ENCODE data around the gene KIAA1328.
A peak's percentile ranks its signal among the peaks of the same experiment; 100 is the strongest.

KIAA1328 gene

DNA sequence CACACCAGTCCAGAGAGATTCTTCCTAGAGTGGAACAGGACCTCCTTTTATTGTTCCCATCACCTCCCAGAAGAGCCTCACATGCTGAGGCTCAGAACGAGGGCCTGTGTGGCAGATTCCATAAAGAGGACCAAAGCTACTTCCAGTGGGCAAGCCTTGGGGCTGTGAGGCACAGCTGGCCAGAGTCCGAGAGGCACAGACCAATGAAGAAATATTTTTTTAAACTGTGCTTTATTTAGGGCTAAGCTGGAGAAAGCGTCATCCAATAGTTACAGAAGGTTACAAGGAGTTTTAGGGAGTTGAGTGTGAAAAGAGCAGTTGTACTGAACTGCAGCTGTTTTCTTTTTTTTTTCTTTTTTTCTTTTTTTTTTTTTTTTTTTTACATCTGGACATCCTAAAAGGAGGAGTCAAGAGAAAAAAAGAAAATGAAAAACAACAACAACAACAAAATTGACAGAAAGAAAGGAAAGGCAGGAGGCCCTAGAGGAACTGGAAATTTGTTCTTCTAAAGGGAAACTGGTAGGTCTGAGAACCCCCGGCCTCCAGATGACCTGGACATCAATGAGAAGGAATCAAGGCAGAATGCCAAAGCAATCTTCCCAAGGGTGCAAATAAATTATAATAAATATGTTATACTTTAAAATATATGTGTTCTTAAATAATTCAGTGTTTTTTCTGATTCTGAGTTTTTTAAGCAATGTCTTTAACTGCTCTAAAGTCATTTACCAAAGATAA lies 414.1 kb downstream of the KIAA1328 start:
- Mint-ChIP-seq H3K9me3 (no peaks in the 10 kb centered on the region), H3K36me3 (ENCODE audit: low read depth) (no peaks in the 10 kb centered on the region), H3K27me3 (ENCODE audit: low read depth) (peaks cover 15% of the 10 kb centered on the region), H3K4me3 (peak overlapping the region; percentile 73 to 77 (median 76)), H3K4me1 (peaks cover 32% of the 10 kb centered on the region), H3K27ac (peak overlapping the region; percentile 75 to 88 (median 87))
- no peak for TF ChIP-seq CTCF (IDR thresholded peaks at IDR 0.05; ENCODE audit: unreplicated experiment in 3 of 3)

GRCh38 chr18:37243741-37244140 lies 414.8 kb downstream of the KIAA1328 start:
- Mint-ChIP-seq H3K27me3 (ENCODE audit: low read depth) (peaks cover 13% of the 10 kb centered on the region), H3K9me3 (no peaks in the 10 kb centered on the region), H3K27ac (peak overlapping the region in 2 of 3 experiments; percentile 64 to 87), H3K4me3 (peak overlapping the region; percentile 70 to 77 (median 76)), H3K4me1 (peaks cover 30% of the 10 kb centered on the region), H3K36me3 (ENCODE audit: low read depth) (no peaks in the 10 kb centered on the region)
- no peak for TF ChIP-seq CTCF (IDR thresholded peaks at IDR 0.05; ENCODE audit: unreplicated experiment in 3 of 3)

DNA sequence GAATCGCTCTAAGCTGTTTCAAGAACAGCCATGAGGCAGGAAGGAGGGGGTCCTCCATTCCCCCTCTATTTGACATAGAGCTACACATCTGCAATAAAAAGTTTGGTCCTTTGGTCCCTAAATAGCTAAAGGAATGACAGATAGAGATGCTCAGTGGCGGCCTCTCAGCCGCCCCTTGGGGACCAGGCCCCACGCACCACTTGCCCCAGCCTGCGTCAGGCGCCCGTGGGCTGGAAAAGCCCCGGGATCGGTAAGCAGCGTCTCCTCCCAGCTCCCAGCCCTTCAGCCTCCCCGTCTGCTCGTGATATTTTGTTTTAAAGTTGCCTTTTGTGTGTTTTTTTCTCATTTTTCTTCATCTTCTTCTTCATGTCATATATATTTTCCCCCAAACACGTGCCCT lies 415.7 kb downstream of the KIAA1328 start:
- Mint-ChIP-seq H3K36me3 (ENCODE audit: low read depth) (no peaks in the 10 kb centered on the region), H3K27ac (no peak overlapping the region), H3K4me1 (peaks cover 27% of the 10 kb centered on the region), H3K9me3 (no peaks in the 10 kb centered on the region), H3K4me3 (peak overlapping the region in 1 of 3 experiments; percentile 9), H3K27me3 (ENCODE audit: low read depth) (peaks cover 11% of the 10 kb centered on the region)
- TF ChIP-seq CTCF (IDR thresholded peaks at IDR 0.05; ENCODE audit: unreplicated experiment in 3 of 3) = no peak

DNA sequence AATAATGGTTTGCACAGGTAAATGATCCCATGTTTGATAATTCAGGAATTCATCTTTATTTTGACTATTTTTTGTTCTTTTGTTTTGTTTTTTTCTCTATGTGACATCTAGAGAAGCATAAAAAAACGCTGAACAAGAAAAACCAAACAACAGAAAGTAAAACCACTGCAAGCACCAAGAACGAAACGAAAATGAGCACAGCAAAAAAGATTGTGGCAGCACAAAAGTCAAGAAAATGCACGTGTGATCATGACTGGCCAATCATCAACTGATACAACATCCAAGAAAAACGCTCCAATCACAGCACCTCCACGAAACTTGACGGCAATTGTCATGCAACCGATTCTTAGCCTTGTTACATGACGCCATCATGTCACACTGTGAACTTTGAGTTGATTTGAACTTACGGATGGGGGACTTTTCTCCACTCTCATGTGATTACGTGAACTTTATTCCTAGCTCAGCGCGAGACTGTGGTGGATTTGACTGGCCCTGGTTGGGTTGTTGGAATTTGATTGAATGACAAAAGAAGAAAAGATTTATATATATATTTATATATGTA lies 417.9 kb downstream of the KIAA1328 start:
- H3K27ac Mint-ChIP-seq = no peak overlapping the region
- H3K36me3 Mint-ChIP-seq (ENCODE audit: low read depth) = no peaks in the 10 kb centered on the region
- H3K27me3 Mint-ChIP-seq (ENCODE audit: low read depth) = peaks cover 23% of the 10 kb centered on the region
- no peaks in the 10 kb centered on the region for H3K9me3 Mint-ChIP-seq
- peaks cover 15% of the 10 kb centered on the region for H3K4me1 Mint-ChIP-seq
- H3K4me3 Mint-ChIP-seq = no peak overlapping the region
- TF ChIP-seq CTCF (IDR thresholded peaks at IDR 0.05; ENCODE audit: unreplicated experiment in 3 of 3) = no peak

- TF ChIP-seq CTCF (IDR thresholded peaks at IDR 0.05; ENCODE audit: unreplicated experiment in 3 of 3) = no peak
- Mint-ChIP-seq H3K36me3 (ENCODE audit: low read depth) (no peaks in the 10 kb centered on the region), H3K9me3 (no peaks in the 10 kb centered on the region), H3K4me3 (no peak overlapping the region), H3K4me1 (peaks cover 11% of the 10 kb centered on the region), H3K27ac (no peak overlapping the region), H3K27me3 (ENCODE audit: low read depth) (peaks cover 29% of the 10 kb centered on the region)
Measured at GRCh38 chr18:37247497-37248161, 418.7 kb downstream of the KIAA1328 start.
